ENCODE data around the gene SHB. TPM values are rescaled to one million over a fixed set of nuclear protein-coding genes. Genes with fewer than 3 reads are reported as not detected.

SHB gene
- total RNA-seq, 1 donor from 2014 or later = 0.74 TPM

- intact Hi-C loops (cut with micrococcal nuclease) = loop anchor here (5.0 to 10.0 kb wide), 5 partner anchors 63 to 578 kb away; partner anchors contain the start of genes DCAF10, POLR1E, TOMM5 and TRMT10B
These were observed 3.5 kb downstream of the SHB start for GRCh38 chr9:38065369-38066075.

GRCh38 chr9:38064842-38065368 is 4.1 kb downstream of the SHB start:
- intact Hi-C loops (cut with micrococcal nuclease) = loop anchor here (5.0 to 10.0 kb wide), 5 partner anchors 63 to 578 kb away; partner anchors contain the start of genes DCAF10, POLR1E, TOMM5 and TRMT10B

GRCh38 chr9:38063363-38063707 is 5.7 kb downstream of the SHB start:
- intact Hi-C loops (cut with micrococcal nuclease) = loop anchor here (10.0 kb wide), 1 partner anchor 309 kb away; the partner anchor contains the start of gene TRMT10B

- intact Hi-C loops (cut with micrococcal nuclease) = loop anchor here (10.0 kb wide), 1 partner anchor 308 kb away; the partner anchor contains the start of gene TRMT10B
These were observed 6.3 kb downstream of the SHB start for GRCh38 chr9:38062498-38063362.

- intact Hi-C loops (cut with micrococcal nuclease) = loop anchor here (10.0 kb wide), 1 partner anchor 307 kb away; the partner anchor contains the start of gene TRMT10B
These were observed 6.9 kb downstream of the SHB start for GRCh38 chr9:38062106-38062497.

GRCh38 chr9:38061326-38061977 is 7.6 kb downstream of the SHB start:
- intact Hi-C loops (cut with micrococcal nuclease) = loop anchor here (10.0 kb wide), 1 partner anchor 307 kb away; the partner anchor contains the start of gene TRMT10B

- intact Hi-C loops (cut with micrococcal nuclease) = loop anchor here (10.0 kb wide), 1 partner anchor 306 kb away; the partner anchor contains the start of gene TRMT10B
These were observed 8.3 kb downstream of the SHB start for GRCh38 chr9:38060681-38061080.

- intact Hi-C loops (cut with micrococcal nuclease) = no loop called here
These were observed 9.6 kb downstream of the SHB start for GRCh38 chr9:38059233-38059936.

GRCh38 chr9:38058452-38059232 is 10.4 kb downstream of the SHB start:
- intact Hi-C loops (cut with micrococcal nuclease) = no loop called here

- intact Hi-C loops (cut with micrococcal nuclease) = no loop called here
These were observed 11.4 kb downstream of the SHB start for GRCh38 chr9:38057416-38058195.

- intact Hi-C loops (cut with micrococcal nuclease) = no loop called here
These were observed 14.4 kb downstream of the SHB start for GRCh38 chr9:38054653-38055052.

GRCh38 chr9:38053697-38054461 is 15.1 kb downstream of the SHB start:
- intact Hi-C loops (cut with micrococcal nuclease) = no loop called here

GRCh38 chr9:38051780-38052546 is 17.1 kb downstream of the SHB start:
- intact Hi-C loops (cut with micrococcal nuclease) = no loop called here

- intact Hi-C loops (cut with micrococcal nuclease) = no loop called here
These were observed 20.6 kb downstream of the SHB start for GRCh38 chr9:38048316-38048969.

GRCh38 chr9:38047301-38048251 is 21.5 kb downstream of the SHB start:
- intact Hi-C loops (cut with micrococcal nuclease) = no loop called here

All from T-helper 1 cell treated with Interleukin-12 subunit alpha and Interleukin-12 subunit beta and Interleukin-4 antibody, amounts not matched to agents 30 ng/mL and 1 ng/mL, for 36 hours (primary cell).